HEK293 (cell line): ENCODE results near the gene CRIP1.

Experiments used
- CTCF ChIA-PET: fragments of 350-600 bp; formaldehyde crosslinking; extraction: SDS; loops from one replicate; lab custom pipeline; 2021; ENCODE audit warnings: antibody characterized with exemption; lab: Yijun Ruan, JAX
- POLR2A ChIA-PET: fragments of 300-600 bp; formaldehyde crosslinking; extraction: SDS; loops from one replicate; lab custom pipeline; 2020; ENCODE audit warnings: antibody characterized with exemption, inconsistent platforms; lab: Yijun Ruan, JAX
- H3K27ac ChIP-seq: fragments of 200-500 bp; sonication (Bioruptor generic); 2 replicates; pipeline ENCODE4 v1.5.1; 2014; ENCODE audit warnings: low read depth, low read length, control low read depth, inconsistent platforms; ENCODE audit errors: extremely low read depth
- H3K36me3 ChIP-seq, 2 experiments: fragments of 200-500 bp in 1 of 2; sonication (Bioruptor generic) in 1 of 2; 1 replicate in 1 of 2; 2 replicates in 1 of 2; pipeline ENCODE4 v1.5.1; 2014 to 2017; ENCODE audit warnings: inconsistent platforms in 2 of 2, low read length in 2 of 2; ENCODE audit not compliant: control insufficient read depth in 2 of 2, insufficient read depth in 1 of 2
- H3K4me1 ChIP-seq: fragments of 200-500 bp; sonication (Bioruptor generic); 2 replicates; pipeline ENCODE4 v1.5.1; 2014; ENCODE audit warnings: mild to moderate bottlenecking, low read length, inconsistent platforms; ENCODE audit not compliant: control insufficient read depth, insufficient read depth
- H3K4me3 ChIP-seq: 2 replicates; pipeline ENCODE4 v1.5.1; 2011; ENCODE audit warnings: low read depth, mild to moderate bottlenecking, control low read depth, low read length, moderate library complexity
- H3K9me3 ChIP-seq: fragments of 200-500 bp; sonication (Bioruptor generic); 2 replicates; pipeline ENCODE4 v1.5.1; 2014; ENCODE audit warnings: low read depth, low read length, inconsistent platforms; ENCODE audit not compliant: control insufficient read depth, insufficient read depth
- GLI2 ChIP-seq: fragments of 450-650 bp; formaldehyde crosslinking; IDR thresholded peaks from 2 replicates; pipeline ENCODE4; 2017; ENCODE audit warnings: missing biosample characterization, missing genetic modification characterization, low read depth, borderline replicate concordance
- GLI4 ChIP-seq: fragments of 450-650 bp; formaldehyde crosslinking; IDR thresholded peaks from 2 replicates; pipeline ENCODE4 v1.5.1; 2016; ENCODE audit warnings: missing biosample characterization, missing genetic modification characterization
- HOXA7 ChIP-seq: sonication (generic); formaldehyde crosslinking; IDR thresholded peaks from 2 replicates; pipeline ENCODE4 v1.8.1; 2022; ENCODE audit warnings: missing genetic modification reagents, borderline replicate concordance
- MEIS1 ChIP-seq: sonication (generic); formaldehyde crosslinking; IDR thresholded peaks from 2 replicates; pipeline ENCODE4 v1.8.1; 2022; ENCODE audit warnings: missing genetic modification reagents, mild to moderate bottlenecking, borderline replicate concordance
- SCRT1 ChIP-seq: fragments of 450-650 bp; formaldehyde crosslinking; IDR thresholded peaks from 2 replicates; pipeline ENCODE4 v1.5.1; 2016; ENCODE audit warnings: missing biosample characterization, missing genetic modification characterization, borderline replicate concordance
- SETDB1 ChIP-seq: IDR thresholded peaks from one replicate; pipeline ENCODE4 v1.6.1; 2017; ENCODE audit warnings: mild to moderate bottlenecking, low read length, moderate library complexity, mixed read lengths; ENCODE audit not compliant: insufficient read length
- ZBTB17 ChIP-seq: fragments of 450-650 bp; formaldehyde crosslinking; IDR thresholded peaks from 2 replicates; pipeline ENCODE4 v1.5.1; 2016; ENCODE audit warnings: missing biosample characterization, missing genetic modification characterization
- ZBTB48 ChIP-seq: fragments of 450-650 bp; formaldehyde crosslinking; IDR thresholded peaks from 2 replicates; pipeline ENCODE4 v1.5.1; 2016; ENCODE audit warnings: missing biosample characterization, missing genetic modification characterization
- ZNF133 ChIP-seq: fragments of 450-650 bp; formaldehyde crosslinking; IDR thresholded peaks from 2 replicates; pipeline ENCODE4 v1.5.1; 2016; ENCODE audit warnings: missing biosample characterization, missing genetic modification characterization
- ZNF23 ChIP-seq: fragments of 450-650 bp; formaldehyde crosslinking; IDR thresholded peaks from 2 replicates; pipeline ENCODE4 v1.5.1; 2016; ENCODE audit warnings: missing biosample characterization, missing genetic modification characterization, borderline replicate concordance
- ZNF274 ChIP-seq, 2 experiments: fragments of 200-500 bp in 1 of 2; fragments of 450-650 bp in 1 of 2; sonication (Bioruptor generic) in 1 of 2; formaldehyde crosslinking in 1 of 2; IDR thresholded peaks; 2 replicates each; pipeline versions ENCODE4 v1.5.1 to v1.6.1; 2014 to 2016; ENCODE audit warnings: borderline replicate concordance in 1 of 2, inconsistent platforms in 1 of 2, low read length in 1 of 2, missing biosample characterization in 1 of 2, missing genetic modification characterization in 1 of 2
- ZNF302 ChIP-seq: fragments of 450-650 bp; formaldehyde crosslinking; IDR thresholded peaks from 2 replicates; pipeline ENCODE4 v1.5.1; 2016; ENCODE audit warnings: missing biosample characterization, missing genetic modification characterization, low read depth
- ZNF350 ChIP-seq: fragments of 450-650 bp; formaldehyde crosslinking; IDR thresholded peaks from 2 replicates; pipeline ENCODE4 v1.5.0; 2017; ENCODE audit warnings: missing biosample characterization, mild to moderate bottlenecking, missing genetic modification characterization
- ZNF391 ChIP-seq: fragments of 450-650 bp; formaldehyde crosslinking; IDR thresholded peaks from 2 replicates; pipeline ENCODE4 v1.5.1; 2016; ENCODE audit warnings: low read depth, missing biosample characterization, missing genetic modification characterization, borderline replicate concordance
- ZNF501 ChIP-seq: fragments of 450-650 bp; formaldehyde crosslinking; IDR thresholded peaks from 2 replicates; pipeline ENCODE4 v1.5.1; 2016; ENCODE audit warnings: missing biosample characterization, missing genetic modification characterization
- ZNF514 ChIP-seq: fragments of 450-650 bp; formaldehyde crosslinking; IDR thresholded peaks from 2 replicates; pipeline ENCODE4 v1.5.1; 2016; ENCODE audit warnings: missing biosample characterization, missing genetic modification characterization
- ZNF549 ChIP-seq: fragments of 450-650 bp; IDR thresholded peaks from 2 replicates; pipeline ENCODE4 v1.5.1; 2018; ENCODE audit warnings: missing biosample characterization, missing genetic modification characterization, mild to moderate bottlenecking, inconsistent platforms, moderate library complexity
- ZNF623 ChIP-seq: fragments of 450-650 bp; formaldehyde crosslinking; IDR thresholded peaks from 2 replicates; pipeline ENCODE4 v1.5.1; 2016; ENCODE audit warnings: missing biosample characterization, missing genetic modification characterization
- ZNF660 ChIP-seq: fragments of 450-650 bp; IDR thresholded peaks from 2 replicates; pipeline ENCODE4 v1.5.1; 2018; ENCODE audit warnings: missing biosample characterization, mild to moderate bottlenecking, missing genetic modification characterization
- ZNF776 ChIP-seq: fragments of 450-650 bp; formaldehyde crosslinking; IDR thresholded peaks from 2 replicates; pipeline ENCODE4 v1.5.0; 2017; ENCODE audit warnings: missing biosample characterization, missing genetic modification characterization, borderline replicate concordance
- TF ChIP-seq, protein P1 (sequence below): sonication (generic); formaldehyde crosslinking; IDR thresholded peaks from 2 replicates; pipeline ENCODE4 v1.8.1; 2022; ENCODE audit warnings: mild to moderate bottlenecking, moderate library complexity, missing genetic modification reagents
- TF ChIP-seq, protein P2 (sequence below): fragments of 450-650 bp; formaldehyde crosslinking; conservative IDR thresholded peaks from 2 replicates; pipeline ENCODE4 v1.5.1; 2016; ENCODE audit warnings: low read depth, missing biosample characterization, missing genetic modification characterization
- TF ChIP-seq, protein P3 (sequence below): fragments of 450-650 bp; IDR thresholded peaks from 2 replicates; pipeline ENCODE4 v1.5.1; 2018; ENCODE audit warnings: missing biosample characterization, mild to moderate bottlenecking, missing genetic modification characterization
- TF ChIP-seq, protein P4 (sequence below): fragments of 450-650 bp; formaldehyde crosslinking; IDR thresholded peaks from 2 replicates; pipeline ENCODE4 v1.5.1; 2016; ENCODE audit warnings: missing biosample characterization, missing genetic modification characterization

The CRIP1 gene

DNA sequence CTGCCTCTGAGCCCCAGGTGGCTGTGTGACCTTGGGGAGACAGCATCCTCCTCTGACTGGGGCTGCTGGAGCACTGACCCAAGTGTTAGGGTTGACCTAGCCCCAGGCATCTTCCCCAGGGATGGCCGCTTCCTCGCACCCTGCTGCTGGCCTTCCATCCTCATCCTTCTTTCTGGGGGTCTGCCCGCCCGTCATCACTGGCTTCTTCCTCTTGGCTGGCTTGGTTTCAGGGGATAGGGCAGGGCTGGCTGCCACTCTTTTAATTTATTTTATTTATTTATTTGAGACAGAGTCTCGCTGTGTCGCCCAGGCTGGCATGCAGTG is 7.9 kb downstream of the CRIP1 start:
- no peak overlapping the region for H3K4me3 ChIP-seq
- CTCF ChIA-PET: no interaction called here
- H3K9me3 ChIP-seq: no peaks in the 10 kb centered on the region
- H3K4me1 ChIP-seq: no peaks in the 10 kb centered on the region; the same call in 1 of the 2 replicates
- POLR2A ChIA-PET: no interaction called here
- peaks cover 0 to 24% of the 10 kb centered on the region in 2 experiments; a peak in 1 of 3 replicates for H3K36me3 ChIP-seq
- TF ChIP-seq GLI4 (tag by site-specific recombination) (no peak), ZBTB48 (tag by site-specific recombination) (no peak), MEIS1 (no peak), ZNF274 (IDR thresholded peaks at IDR 0.05; ENCODE audit: low read length) (no peak), ZNF274 (tag by site-specific recombination; IDR thresholded peaks at IDR 0.05; ENCODE audit: borderline replicate concordance) (no peak), ZNF776 (tag by site-specific recombination) (no peak), ZNF501 (tag by site-specific recombination) (no peak)
- TF ChIP-seq, protein P1, sequence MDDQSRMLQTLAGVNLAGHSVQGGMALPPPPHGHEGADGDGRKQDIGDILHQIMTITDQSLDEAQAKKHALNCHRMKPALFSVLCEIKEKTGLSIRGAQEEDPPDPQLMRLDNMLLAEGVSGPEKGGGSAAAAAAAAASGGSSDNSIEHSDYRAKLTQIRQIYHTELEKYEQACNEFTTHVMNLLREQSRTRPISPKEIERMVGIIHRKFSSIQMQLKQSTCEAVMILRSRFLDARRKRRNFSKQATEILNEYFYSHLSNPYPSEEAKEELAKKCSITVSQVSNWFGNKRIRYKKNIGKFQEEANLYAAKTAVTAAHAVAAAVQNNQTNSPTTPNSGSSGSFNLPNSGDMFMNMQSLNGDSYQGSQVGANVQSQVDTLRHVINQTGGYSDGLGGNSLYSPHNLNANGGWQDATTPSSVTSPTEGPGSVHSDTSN (CRISPR knock-in tag): no peak
- TF ChIP-seq, protein P2, sequence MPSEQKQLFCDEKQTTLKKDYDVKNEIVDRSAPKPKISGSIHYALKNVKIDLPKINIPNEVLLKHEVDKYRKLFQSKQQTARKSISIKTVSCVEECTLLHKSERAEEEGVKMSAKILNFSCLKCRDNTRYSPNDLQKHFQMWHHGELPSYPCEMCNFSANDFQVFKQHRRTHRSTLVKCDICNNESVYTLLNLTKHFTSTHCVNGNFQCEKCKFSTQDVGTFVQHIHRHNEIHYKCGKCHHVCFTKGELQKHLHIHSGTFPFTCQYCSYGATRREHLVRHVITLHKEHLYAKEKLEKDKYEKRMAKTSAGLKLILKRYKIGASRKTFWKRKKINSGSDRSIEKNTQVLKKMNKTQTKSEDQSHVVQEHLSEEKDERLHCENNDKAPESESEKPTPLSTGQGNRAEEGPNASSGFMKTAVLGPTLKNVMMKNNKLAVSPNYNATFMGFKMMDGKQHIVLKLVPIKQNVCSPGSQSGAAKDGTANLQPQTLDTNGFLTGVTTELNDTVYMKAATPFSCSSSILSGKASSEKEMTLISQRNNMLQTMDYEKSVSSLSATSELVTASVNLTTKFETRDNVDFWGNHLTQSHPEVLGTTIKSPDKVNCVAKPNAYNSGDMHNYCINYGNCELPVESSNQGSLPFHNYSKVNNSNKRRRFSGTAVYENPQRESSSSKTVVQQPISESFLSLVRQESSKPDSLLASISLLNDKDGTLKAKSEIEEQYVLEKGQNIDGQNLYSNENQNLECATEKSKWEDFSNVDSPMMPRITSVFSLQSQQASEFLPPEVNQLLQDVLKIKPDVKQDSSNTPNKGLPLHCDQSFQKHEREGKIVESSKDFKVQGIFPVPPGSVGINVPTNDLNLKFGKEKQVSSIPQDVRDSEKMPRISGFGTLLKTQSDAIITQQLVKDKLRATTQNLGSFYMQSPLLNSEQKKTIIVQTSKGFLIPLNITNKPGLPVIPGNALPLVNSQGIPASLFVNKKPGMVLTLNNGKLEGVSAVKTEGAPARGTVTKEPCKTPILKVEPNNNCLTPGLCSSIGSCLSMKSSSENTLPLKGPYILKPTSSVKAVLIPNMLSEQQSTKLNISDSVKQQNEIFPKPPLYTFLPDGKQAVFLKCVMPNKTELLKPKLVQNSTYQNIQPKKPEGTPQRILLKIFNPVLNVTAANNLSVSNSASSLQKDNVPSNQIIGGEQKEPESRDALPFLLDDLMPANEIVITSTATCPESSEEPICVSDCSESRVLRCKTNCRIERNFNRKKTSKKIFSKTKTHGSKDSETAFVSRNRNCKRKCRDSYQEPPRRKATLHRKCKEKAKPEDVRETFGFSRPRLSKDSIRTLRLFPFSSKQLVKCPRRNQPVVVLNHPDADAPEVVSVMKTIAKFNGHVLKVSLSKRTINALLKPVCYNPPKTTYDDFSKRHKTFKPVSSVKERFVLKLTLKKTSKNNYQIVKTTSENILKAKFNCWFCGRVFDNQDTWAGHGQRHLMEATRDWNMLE (tag by site-specific recombination): no peak
- TF ChIP-seq, protein P3, sequence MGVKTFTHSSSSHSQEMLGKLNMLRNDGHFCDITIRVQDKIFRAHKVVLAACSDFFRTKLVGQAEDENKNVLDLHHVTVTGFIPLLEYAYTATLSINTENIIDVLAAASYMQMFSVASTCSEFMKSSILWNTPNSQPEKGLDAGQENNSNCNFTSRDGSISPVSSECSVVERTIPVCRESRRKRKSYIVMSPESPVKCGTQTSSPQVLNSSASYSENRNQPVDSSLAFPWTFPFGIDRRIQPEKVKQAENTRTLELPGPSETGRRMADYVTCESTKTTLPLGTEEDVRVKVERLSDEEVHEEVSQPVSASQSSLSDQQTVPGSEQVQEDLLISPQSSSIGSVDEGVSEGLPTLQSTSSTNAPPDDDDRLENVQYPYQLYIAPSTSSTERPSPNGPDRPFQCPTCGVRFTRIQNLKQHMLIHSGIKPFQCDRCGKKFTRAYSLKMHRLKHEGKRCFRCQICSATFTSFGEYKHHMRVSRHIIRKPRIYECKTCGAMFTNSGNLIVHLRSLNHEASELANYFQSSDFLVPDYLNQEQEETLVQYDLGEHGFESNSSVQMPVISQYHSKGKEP (tag by site-specific recombination): no peak
- H3K27ac ChIP-seq: no peak overlapping the region

DNA sequence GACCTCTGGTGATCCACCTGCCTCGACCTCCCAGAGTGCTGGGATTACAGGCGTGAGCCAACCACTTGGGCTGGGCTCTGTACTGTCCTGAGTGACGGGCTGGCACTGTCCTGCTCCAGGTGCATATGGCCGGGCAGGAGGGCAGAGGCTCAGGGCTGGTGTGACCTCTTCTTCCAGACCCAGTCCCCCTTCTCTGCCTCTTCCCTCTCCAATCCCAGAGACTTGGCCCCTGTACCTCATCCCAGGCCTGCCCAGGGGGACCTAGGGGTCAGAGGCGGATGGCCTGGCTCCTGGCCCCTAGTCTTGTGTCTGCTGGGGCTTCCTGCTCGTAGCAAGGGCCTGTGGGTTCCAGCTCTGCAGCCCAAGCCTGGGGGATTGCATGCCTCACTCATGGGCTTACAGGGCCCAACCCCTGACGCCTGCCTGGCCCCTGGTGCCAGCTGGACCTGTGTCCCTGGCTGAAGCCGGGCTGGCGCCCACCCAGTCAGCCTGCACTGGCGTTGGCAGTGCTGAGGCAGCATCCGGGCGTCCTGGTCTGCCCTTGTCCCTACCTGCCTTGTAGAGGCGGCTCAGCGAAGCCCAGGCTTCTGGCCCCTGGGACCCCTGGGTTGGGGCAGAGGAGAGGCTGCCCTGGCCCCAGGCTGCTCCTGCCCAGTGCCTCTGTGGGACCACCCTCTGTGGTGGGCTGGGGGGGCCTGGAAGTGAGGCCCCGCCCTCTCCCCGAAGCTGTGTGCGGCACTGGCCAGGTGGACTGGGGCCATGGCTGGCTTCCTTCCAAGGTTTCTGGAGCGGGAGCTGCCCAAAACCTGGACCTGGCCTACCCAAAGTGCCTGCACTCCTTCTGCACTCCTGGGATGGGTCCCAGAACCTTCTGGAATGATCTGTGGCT is 8.7 kb downstream of the CRIP1 start:
- CTCF ChIA-PET: interaction anchor here (0.6 kb wide), 1 partner anchor 12 kb away, joined by 3 read pairs; no protein-coding TSS in a partner anchor
- Histone ChIP-seq H3K36me3 (peaks cover 0 to 24% of the 10 kb centered on the region in 2 experiments; a peak in 1 of 3 replicates), H3K27ac (no peak overlapping the region), H3K4me3 (no peak overlapping the region), H3K9me3 (no peaks in the 10 kb centered on the region), H3K4me1 (no peaks in the 10 kb centered on the region; the same call in 1 of the 2 replicates)
- POLR2A ChIA-PET: no interaction called here
- TF ChIP-seq ZNF660 (tag by site-specific recombination): no peak
- no peak for TF ChIP-seq ZNF514 (tag by site-specific recombination)
- TF ChIP-seq GLI2: no peak
- TF ChIP-seq ZNF133: no peak
- TF ChIP-seq ZNF549 (tag by site-specific recombination): no peak
- no peak for TF ChIP-seq SETDB1
- TF ChIP-seq ZNF23 (tag by site-specific recombination): no peak
- no peak for TF ChIP-seq HOXA7 (CRISPR knock-in tag)
- no peak for TF ChIP-seq SCRT1
- no peak for TF ChIP-seq ZNF350
- TF ChIP-seq MEIS1: no peak
- no peak for TF ChIP-seq ZNF623
- no peak for TF ChIP-seq ZBTB17 (tag by site-specific recombination)
- TF ChIP-seq ZNF302 (tag by site-specific recombination): no peak
- no peak for TF ChIP-seq ZNF391
- TF ChIP-seq, protein P4, sequence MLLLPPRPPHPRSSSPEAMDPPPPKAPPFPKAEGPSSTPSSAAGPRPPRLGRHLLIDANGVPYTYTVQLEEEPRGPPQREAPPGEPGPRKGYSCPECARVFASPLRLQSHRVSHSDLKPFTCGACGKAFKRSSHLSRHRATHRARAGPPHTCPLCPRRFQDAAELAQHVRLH (tag by site-specific recombination): no peak
